EL (cell line): Measurements from ENCODE around the gene SYNDIG1L.

Experiments
- DNase-seq: peaks from one replicate; pipeline ENCODE4 v3.0.0-alpha.2; 2016

SYNDIG1L gene

DNA sequence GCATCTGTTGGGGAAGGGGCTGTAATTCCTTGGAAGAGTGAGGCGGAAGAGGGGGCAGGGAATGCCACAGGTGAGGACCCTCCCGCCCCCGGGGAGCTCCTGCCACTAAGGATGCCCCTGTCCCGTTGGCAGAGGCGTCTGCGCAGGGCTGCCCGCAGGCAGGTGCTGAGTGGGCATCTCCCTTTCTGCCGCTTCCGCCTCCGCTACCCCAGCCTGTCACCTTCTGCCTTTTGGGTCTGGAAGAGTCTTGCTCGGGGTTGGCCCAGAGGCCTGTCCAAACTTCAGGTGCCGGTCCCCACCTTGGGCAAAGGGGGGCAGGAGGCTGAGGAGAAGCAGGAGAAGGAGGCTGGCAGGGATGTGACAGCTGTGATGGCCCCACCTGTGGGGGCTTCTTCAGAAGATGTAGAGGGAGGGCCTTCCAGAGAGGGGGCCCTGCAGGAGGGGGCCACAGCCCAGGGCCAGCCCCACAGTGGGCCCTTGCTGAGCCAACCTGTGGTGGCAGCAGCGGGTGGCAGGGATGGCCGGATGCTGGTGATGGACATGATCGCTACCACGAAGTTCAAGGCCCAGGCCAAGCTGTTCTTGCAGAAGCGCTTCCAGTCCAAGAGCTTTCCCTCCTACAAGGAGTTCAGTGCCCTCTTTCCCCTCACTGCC, 67.7 kb downstream of the SYNDIG1L start:
- DNase-seq, result no peak

DNA sequence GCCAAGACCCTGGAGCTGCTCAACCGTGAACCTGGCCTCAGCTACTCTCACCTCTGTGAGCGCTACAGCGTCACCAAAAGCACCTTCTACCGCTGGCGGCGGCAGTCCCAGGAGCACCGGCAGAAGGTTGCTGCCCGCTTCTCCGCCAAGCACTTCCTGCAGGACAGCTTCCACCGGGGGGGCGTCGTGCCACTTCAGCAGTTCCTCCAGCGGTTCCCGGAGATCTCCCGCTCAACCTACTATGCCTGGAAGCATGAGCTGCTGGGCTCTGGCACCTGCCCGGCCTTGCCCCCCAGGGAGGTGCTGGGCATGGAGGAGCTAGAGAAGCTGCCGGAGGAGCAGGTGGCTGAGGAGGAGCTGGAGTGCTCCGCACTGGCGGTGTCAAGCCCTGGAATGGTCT, 68.4 kb downstream of the SYNDIG1L start:
- DNase-seq, result no peak

DNA sequence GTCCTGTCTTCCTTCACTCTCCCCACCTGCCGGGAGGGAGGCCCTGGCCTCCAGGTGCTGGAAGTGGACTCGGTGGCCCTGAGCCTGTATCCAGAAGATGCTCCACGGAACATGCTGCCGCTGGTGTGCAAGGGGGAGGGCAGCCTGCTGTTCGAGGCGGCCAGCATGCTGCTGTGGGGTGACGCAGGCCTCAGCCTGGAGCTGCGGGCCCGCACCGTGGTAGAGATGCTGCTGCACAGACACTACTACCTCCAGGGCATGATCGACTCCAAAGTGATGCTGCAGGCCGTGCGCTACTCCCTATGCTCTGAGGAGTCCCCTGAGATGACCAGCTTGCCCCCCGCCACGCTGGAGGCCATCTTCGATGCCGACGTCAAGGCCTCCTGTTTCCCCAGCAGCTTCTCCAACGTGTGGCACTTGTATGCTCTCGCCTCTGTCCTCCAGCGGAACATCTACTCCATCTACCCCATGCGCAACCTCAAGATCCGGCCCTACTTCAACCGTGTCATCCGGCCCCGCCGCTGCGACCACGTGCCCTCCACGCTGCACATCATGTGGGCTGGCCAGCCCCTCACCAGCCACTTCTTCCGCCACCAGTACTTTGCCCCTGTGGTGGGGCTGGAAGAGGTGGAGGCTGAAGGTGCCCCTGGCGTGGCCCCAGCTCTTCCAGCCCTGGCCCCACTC, 69.0 kb downstream of the SYNDIG1L start:
- no peak for DNase-seq
